GM23338 (cell line): ENCODE results near the gene PLA2G4F. TPM values are rescaled to one million over a fixed set of nuclear protein-coding genes. Genes with fewer than 3 reads are reported as not detected.

Experiments
- ATAC-seq: fragments of 200-7000 bp; cut with Tn5 transposase; 3 replicates; pipeline ENCODE4 v1.9.1; 2020
- DNase-seq: peaks from one replicate; pipeline ENCODE4 v3.0.0-alpha.2; 2015; ENCODE audit warnings: low spot score
- H2AFZ ChIP-seq: fragments of 200-600 bp; sonication (generic); 2 replicates; pipeline ENCODE4 v1.8.0; 2016; ENCODE audit warnings: antibody characterized with exemption, mild to moderate bottlenecking, moderate library complexity
- H3F3A ChIP-seq: fragments of 200-600 bp; sonication (generic); replicated peaks from 2 replicates; pipeline ENCODE4 v1.8.0; 2017; ENCODE audit warnings: antibody characterized with exemption, mixed run types, low read depth
- H3K27ac ChIP-seq: fragments of 200-600 bp; sonication (generic); 2 replicates; pipeline ENCODE4 v1.6.1; 2016; ENCODE audit warnings: low read depth
- H3K27me3 ChIP-seq: fragments of 200-600 bp; sonication (generic); 2 replicates; pipeline ENCODE4 v1.8.0; 2016; ENCODE audit warnings: mild to moderate bottlenecking, mixed run types, moderate library complexity; ENCODE audit not compliant: insufficient read depth
- H3K36me3 ChIP-seq: fragments of 200-600 bp; sonication (generic); 2 replicates; pipeline ENCODE4 v1.8.0; 2016; ENCODE audit warnings: mild to moderate bottlenecking; ENCODE audit not compliant: insufficient read depth
- H3K4me1 ChIP-seq: fragments of 200-600 bp; sonication (generic); 2 replicates; pipeline ENCODE4 v1.8.0; 2016; ENCODE audit warnings: mild to moderate bottlenecking, moderate library complexity; ENCODE audit not compliant: insufficient read depth
- H3K4me2 ChIP-seq: fragments of 200-600 bp; sonication (generic); 2 replicates; pipeline ENCODE4 v1.7.1; 2017; ENCODE audit warnings: mixed run types
- H3K4me3 ChIP-seq: fragments of 200-600 bp; sonication (generic); 2 replicates; pipeline ENCODE4 v1.6.1; 2016; ENCODE audit warnings: mixed run types
- H3K79me2 ChIP-seq: fragments of 200-600 bp; sonication (generic); replicated peaks from 2 replicates; pipeline ENCODE4 v1.8.0; 2017; ENCODE audit warnings: mild to moderate bottlenecking; ENCODE audit not compliant: insufficient read depth
- H3K9me2 ChIP-seq: fragments of 200-600 bp; sonication (generic); 2 replicates; pipeline ENCODE4 v1.8.0; 2017; ENCODE audit not compliant: insufficient read depth
- H4K20me1 ChIP-seq: fragments of 200-600 bp; sonication (generic); replicated peaks from 2 replicates; pipeline ENCODE4 v1.8.0; 2017; ENCODE audit warnings: mild to moderate bottlenecking; ENCODE audit not compliant: insufficient read depth
- H3K27ac Mint-ChIP-seq: 2 replicates; pipeline ENCODE4 v1.8.0; 2020; ENCODE audit warnings: inconsistent platforms, mild to moderate bottlenecking, moderate library complexity, mixed read lengths
- H3K27me3 Mint-ChIP-seq: 3 replicates; pipeline ENCODE4 v1.8.0; 2022; ENCODE audit warnings: low read depth, mild to moderate bottlenecking, moderate library complexity, mixed read lengths, inconsistent platforms; ENCODE audit not compliant: insufficient read depth, poor library complexity
- H3K36me3 Mint-ChIP-seq: 3 replicates; pipeline ENCODE4 v1.8.0; 2021; ENCODE audit warnings: low read depth, mild to moderate bottlenecking, inconsistent platforms, moderate library complexity, mixed read lengths
- H3K4me1 Mint-ChIP-seq: 3 replicates; pipeline ENCODE4 v1.8.0; 2020; ENCODE audit warnings: mild to moderate bottlenecking, inconsistent platforms, mixed read lengths
- H3K4me3 Mint-ChIP-seq: 3 replicates; pipeline ENCODE4 v1.8.0; 2021; ENCODE audit warnings: moderate library complexity, mild to moderate bottlenecking, inconsistent platforms, mixed read lengths
- H3K9me3 Mint-ChIP-seq: 3 replicates; pipeline ENCODE4 v1.8.0; 2020; ENCODE audit warnings: moderate library complexity, mild to moderate bottlenecking, inconsistent platforms, mixed read lengths
- CTCF ChIP-seq, 2 experiments: fragments of 200-600 bp in 1 of 2; sonication (generic) in 1 of 2; conservative IDR thresholded peaks; 2 replicates each; pipeline versions ENCODE4 v1.5.1 to v1.6.1; 2016 to 2017; ENCODE audit warnings: antibody characterized with exemption in 2 of 2, low read depth in 2 of 2, mild to moderate bottlenecking in 2 of 2, moderate library complexity in 1 of 2
- ETS1 ChIP-seq: IDR thresholded peaks from 2 replicates; pipeline ENCODE4 v1.6.1; 2016; ENCODE audit warnings: antibody characterized with exemption
- EZH2phosphoT487 ChIP-seq: fragments of 200-600 bp; sonication (generic); IDR thresholded peaks from one replicate; pipeline ENCODE4 v1.8.1; 2018; ENCODE audit warnings: antibody characterized with exemption; ENCODE audit not compliant: unreplicated experiment
- ZNF462 ChIP-seq: fragments of 250-450 bp; sonication (Bioruptor Pico); IDR thresholded peaks from 2 replicates; pipeline ENCODE4 v1.5.0; 2020; ENCODE audit warnings: mild to moderate bottlenecking, moderate library complexity
- polyA plus RNA-seq: library from polyadenylated mRNA; unstranded; fragments of >200 nt; fragmentation: Nextera tagmentation; extraction: Ambion mirVana; gene quantifications from 2 replicates; pipeline ENCODE4 v1.2.1, GENCODE V29; 2016
- total RNA-seq: library from RNA; depleted of rRNA; stranded (reverse); fragments of >200 nt; shearing (Covaris generic); gene quantifications from 2 replicates; pipeline ENCODE4 v1.2.3, GENCODE V29; 2014

Gene PLA2G4F
- total and polyA plus RNA-seq, 2 experiments from 2014 or later: not detected

- no peak for TF ChIP-seq CTCF (conservative IDR thresholded peaks at IDR 0.05; ENCODE audit: low read depth in 2 of 2)
- no peak for TF ChIP-seq ETS1
- TF ChIP-seq EZH2phosphoT487: no peak
Measured at GRCh38 chr15:42141246-42141645, 15.2 kb downstream of the PLA2G4F start (continued).

GRCh38 chr15:42140383-42141070 is 15.9 kb downstream of the PLA2G4F start:
- Mint-ChIP-seq H3K4me1 (no peaks in the 10 kb centered on the region; the same call in 1 of the 3 replicates), H3K9me3 (peaks cover 15% of the 10 kb centered on the region; the same call in 2 of the 3 replicates), H3K4me3 (no peak overlapping the region), H3K36me3 (no peaks in the 10 kb centered on the region), H3K27ac (no peak overlapping the region), H3K27me3 (peaks cover 4% of the 10 kb centered on the region)
- Histone ChIP-seq H3K36me3 (no peaks in the 10 kb centered on the region), H2AFZ (no peak overlapping the region), H3K27ac (no peak overlapping the region), H3K4me2 (no peak overlapping the region), H3K4me3 (no peak overlapping the region), H3K9me2 (no peaks in the 10 kb centered on the region), H3K79me2 (no peaks in the 10 kb centered on the region), H3K27me3 (no peaks in the 10 kb centered on the region), H4K20me1 (no peaks in the 10 kb centered on the region), H3K4me1 (no peaks in the 10 kb centered on the region), H3F3A (no peaks in the 10 kb centered on the region)
- DNase-seq (no peak), ATAC-seq (no peak)
- TF ChIP-seq ZNF462 (CRISPR knock-in tag): no peak
- no peak for TF ChIP-seq CTCF (conservative IDR thresholded peaks at IDR 0.05; ENCODE audit: low read depth in 2 of 2)
